Thymus (tissue), 11 donors: ENCODE results near the gene THEMIS2. TPM values are rescaled to one million over a fixed set of nuclear protein-coding genes. Genes with fewer than 3 reads are reported as not detected.
"Not testable (repeated sequence)": the region's sequence is repeated elsewhere in the genome, so short reads cannot be mapped to it uniquely, and the experiment has no call there.

ENCODE experiments used
- DNase-seq, 9 donors: peaks; one replicate each; pipeline ENCODE4 v3.0.0-alpha.2; 2013; ENCODE audit warnings: low spot score in 9 of 9, low read depth in 6 of 9, missing footprints in 1 of 9
- H3K27ac ChIP-seq, 2 donors: one replicate each; pipeline ENCODE4 v1.5.1; 2013; ENCODE audit warnings: control low read depth in 1 of 2, low read depth in 1 of 2, low read length in 1 of 2, mild to moderate bottlenecking in 1 of 2, moderate library complexity in 1 of 2
- H3K27me3 ChIP-seq, 2 donors: one replicate each; pipeline ENCODE4 v1.5.1; 2013; ENCODE audit warnings: low read length in 1 of 2; ENCODE audit not compliant: control insufficient read depth in 2 of 2, insufficient read depth in 1 of 2
- H3K36me3 ChIP-seq, 2 donors: one replicate each; pipeline ENCODE4 v1.5.1; 2013; ENCODE audit warnings: low read length in 1 of 2, mild to moderate bottlenecking in 1 of 2, moderate library complexity in 1 of 2; ENCODE audit not compliant: control insufficient read depth in 2 of 2, insufficient read depth in 2 of 2
- H3K4me1 ChIP-seq, 2 donors: one replicate each; pipeline ENCODE4 v1.5.1; 2013; ENCODE audit warnings: low read length in 2 of 2; ENCODE audit not compliant: control insufficient read depth in 2 of 2, insufficient read depth in 2 of 2
- H3K4me3 ChIP-seq, 2 donors: one replicate each; pipeline ENCODE4 v1.5.1; 2013; ENCODE audit warnings: low read length in 2 of 2, control low read depth in 1 of 2, mild to moderate bottlenecking in 1 of 2
- H3K9me3 ChIP-seq, 2 donors: one replicate each; pipeline ENCODE4 v1.5.1; 2013; ENCODE audit warnings: low read length in 1 of 2, mild to moderate bottlenecking in 1 of 2; ENCODE audit not compliant: control insufficient read depth in 2 of 2, insufficient read depth in 1 of 2
- WGBS: extraction: QIAGEN DNeasy Blood & Tissue Kit; methylation state at CpG from one replicate; pipeline ENCODE4 v1.1.7; 2013; 5-methylcytosine and 5-hydroxymethylcytosine counted together
- polyA plus RNA-seq: library from polyadenylated mRNA; stranded (reverse); fragments of 200-250 nt; gene quantifications from one replicate; pipeline ENCODE4 v1.2.3, GENCODE V29; 2013
- total RNA-seq: library from RNA; stranded (reverse); fragments of 120-200 nt; gene quantifications from one replicate; pipeline ENCODE4 v1.2.4, GENCODE V29; 2013
- donor health status: healthy.

The THEMIS2 gene
- total and polyA plus RNA-seq, 2 donors: 17.2 to 64.4 TPM

DNA sequence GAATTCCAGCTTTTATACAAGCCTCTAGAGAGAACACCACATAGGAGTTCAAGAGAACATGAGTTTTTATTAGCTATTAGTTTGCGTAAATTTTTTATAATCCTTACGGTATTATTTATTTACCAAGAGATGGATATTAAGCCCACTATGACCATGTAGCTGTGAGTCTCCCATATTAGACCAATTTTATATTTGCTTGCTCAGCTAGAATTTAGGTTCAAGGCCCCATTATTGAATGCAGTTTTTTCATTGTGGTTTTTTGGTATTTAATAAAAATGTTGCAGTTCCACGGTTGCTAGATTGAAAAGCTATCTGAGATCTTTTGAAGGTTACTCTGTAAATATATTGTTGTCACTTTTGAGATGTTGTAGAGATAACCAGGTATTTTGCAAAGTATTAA lies 38.9 kb upstream of the THEMIS2 start:
- no peaks in the 10 kb centered on the region for H3K27me3 ChIP-seq
- H3K4me1 ChIP-seq: peaks cover 12% of the 10 kb centered on the region in 2 donors
- peaks cover 7 to 33% of the 10 kb centered on the region in 2 donors for H3K36me3 ChIP-seq
- H3K4me3 ChIP-seq: no peak overlapping the region
- no peak overlapping the region for H3K27ac ChIP-seq
- no peaks in the 10 kb centered on the region for H3K9me3 ChIP-seq
- 96% methylated on average over 3 of the region's 3 CpGs for WGBS
- DNase-seq: no peak

DNA sequence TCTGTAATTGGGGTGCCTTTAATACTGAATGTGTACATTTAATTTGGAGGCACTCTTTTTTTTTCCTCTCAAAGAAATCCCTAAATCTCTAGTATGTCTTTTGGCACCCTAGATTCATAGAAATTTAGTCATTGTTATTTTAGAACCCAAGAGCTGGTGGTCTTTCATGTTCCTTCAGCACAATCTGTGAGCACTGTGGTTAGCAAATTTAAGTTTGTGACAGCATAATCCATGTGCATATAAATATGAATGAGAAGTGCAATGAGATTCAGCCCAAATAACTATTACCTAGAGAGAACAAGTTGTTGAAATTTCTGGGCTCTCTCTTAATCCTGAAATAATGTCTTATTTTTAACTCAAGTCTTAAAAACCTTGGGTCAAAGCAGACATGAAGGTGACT lies 37.3 kb upstream of the THEMIS2 start:
- H3K27me3 ChIP-seq: no peaks in the 10 kb centered on the region
- H3K36me3 ChIP-seq: peaks cover 13 to 48% of the 10 kb centered on the region in 2 donors
- H3K4me3 ChIP-seq: no peak overlapping the region
- DNase-seq: no peak
- no peak overlapping the region for H3K27ac ChIP-seq
- H3K9me3 ChIP-seq: no peaks in the 10 kb centered on the region
- H3K4me1 ChIP-seq: peaks cover 9 to 12% of the 10 kb centered on the region in 2 donors

- no peak for DNase-seq
- Histone ChIP-seq H3K9me3 (no peaks in the 10 kb centered on the region), H3K4me3 (no peak overlapping the region), H3K27ac (no peak overlapping the region), H3K27me3 (no peaks in the 10 kb centered on the region), H3K4me1 (peaks cover 7 to 12% of the 10 kb centered on the region in 2 donors), H3K36me3 (peaks cover 17 to 52% of the 10 kb centered on the region in 2 donors)
- 99% methylated on average over 1 of the region's 1 CpG for WGBS
Observed at GRCh38 chr1:27835501-27835900, 36.8 kb upstream of the THEMIS2 start.

DNA sequence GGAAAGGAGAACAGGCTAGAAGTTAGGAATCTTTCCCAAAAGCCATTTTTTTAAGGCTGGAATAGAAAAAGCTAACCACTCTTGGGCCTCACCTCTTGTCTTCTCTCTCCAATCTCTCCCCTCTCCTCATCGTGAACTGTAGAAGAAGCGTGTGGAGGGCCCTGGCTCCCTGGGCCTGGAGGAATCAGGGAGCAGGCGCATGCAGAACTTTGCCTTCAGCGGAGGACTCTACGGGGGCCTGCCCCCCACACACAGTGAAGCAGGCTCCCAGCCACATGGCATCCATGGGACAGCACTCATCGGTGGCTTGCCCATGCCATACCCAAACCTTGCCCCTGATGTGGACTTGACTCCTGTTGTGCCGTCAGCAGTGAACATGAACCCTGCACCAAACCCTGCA lies 22.4 kb upstream of the THEMIS2 start:
- WGBS: 99% methylated on average over 7 of the region's 7 CpGs
- H3K36me3 ChIP-seq: peaks cover 42 to 57% of the 10 kb centered on the region in 2 donors

DNA sequence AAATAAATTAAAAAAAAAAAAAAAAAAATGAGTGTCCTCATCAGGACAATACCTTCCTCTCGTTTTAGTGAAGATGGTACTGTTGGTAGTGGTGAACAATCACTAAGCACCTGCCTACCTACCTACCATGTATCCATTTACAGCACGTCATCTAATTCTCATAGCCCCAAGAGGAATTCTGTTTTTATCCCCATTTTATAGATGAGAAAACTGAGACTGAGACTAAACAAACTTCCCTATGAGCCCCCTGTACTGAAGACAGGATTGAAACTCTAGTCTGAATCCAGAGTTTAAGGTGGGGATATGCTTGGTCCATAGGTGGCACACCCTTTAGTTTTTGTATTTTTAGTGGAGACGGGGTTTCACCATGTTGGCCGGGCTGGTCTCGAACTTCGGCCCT lies 17.3 kb upstream of the THEMIS2 start:
- H3K36me3 ChIP-seq: peaks cover 14 to 18% of the 10 kb centered on the region in 2 donors
- WGBS: 96% methylated on average over 6 of the region's 6 CpGs
- peaks cover 0 to 2% of the 10 kb centered on the region in 2 donors for H3K9me3 ChIP-seq
- DNase-seq: no peak
- peaks cover 2 to 8% of the 10 kb centered on the region in 2 donors for H3K4me1 ChIP-seq
- H3K27ac ChIP-seq: no peak overlapping the region
- H3K4me3 ChIP-seq: no peak overlapping the region
- no peaks in the 10 kb centered on the region for H3K27me3 ChIP-seq

More for the DNA sequence above, 22.4 kb upstream of the THEMIS2 start:
- H3K27ac ChIP-seq: no peak overlapping the region
- no peak for DNase-seq
- H3K4me3 ChIP-seq: no peak overlapping the region
- no peaks in the 10 kb centered on the region for H3K27me3 ChIP-seq
- H3K9me3 ChIP-seq: peaks cover 0 to 4% of the 10 kb centered on the region in 2 donors
- no peaks in the 10 kb centered on the region for H3K4me1 ChIP-seq

DNA sequence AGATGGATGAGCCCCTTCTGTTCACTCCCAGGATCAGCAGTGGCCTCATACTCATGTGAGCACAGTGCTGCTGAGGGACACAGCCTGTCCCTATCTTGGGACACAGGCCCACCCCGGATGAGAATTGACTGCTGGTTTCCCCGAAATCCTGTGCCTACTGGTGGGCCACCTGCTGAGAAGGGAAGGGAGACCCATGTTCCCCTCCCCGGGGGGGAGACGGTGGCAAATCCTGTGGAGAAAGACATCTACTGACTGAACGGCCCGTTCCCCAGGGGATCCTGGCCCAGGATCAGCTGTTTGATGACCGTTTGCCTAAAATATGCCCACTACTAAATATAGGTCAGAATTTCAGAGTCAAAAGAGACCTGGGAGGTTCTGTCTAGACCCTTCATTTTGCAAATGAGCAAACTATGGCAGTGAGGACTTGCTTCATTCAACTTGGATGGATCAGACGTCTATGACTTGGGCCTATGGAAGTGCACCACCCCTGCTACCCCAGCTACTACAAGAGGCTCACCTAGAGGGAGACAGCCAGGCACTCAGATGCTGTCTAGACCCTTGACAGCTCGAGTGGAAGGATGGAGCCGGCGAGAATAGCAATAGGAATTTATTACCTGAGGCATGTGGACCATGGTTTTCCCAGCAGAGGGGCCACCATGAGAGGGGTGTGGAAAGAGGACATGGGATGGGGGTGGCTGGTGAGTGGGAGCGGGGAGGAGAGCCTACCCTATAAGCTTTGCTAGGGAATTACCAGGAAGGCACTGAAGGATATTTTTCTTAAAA lies 15.6 kb upstream of the THEMIS2 start:
- no peak overlapping the region for H3K27ac ChIP-seq
- no peak for DNase-seq
- H3K4me3 ChIP-seq: no peak overlapping the region
- 96% methylated on average over 12 of the region's 12 CpGs for WGBS
- H3K4me1 ChIP-seq: peaks cover 2 to 8% of the 10 kb centered on the region in 2 donors
- H3K9me3 ChIP-seq: no peaks in the 10 kb centered on the region
- no peaks in the 10 kb centered on the region for H3K27me3 ChIP-seq
- H3K36me3 ChIP-seq: peaks cover 1 to 3% of the 10 kb centered on the region in 2 donors

DNA sequence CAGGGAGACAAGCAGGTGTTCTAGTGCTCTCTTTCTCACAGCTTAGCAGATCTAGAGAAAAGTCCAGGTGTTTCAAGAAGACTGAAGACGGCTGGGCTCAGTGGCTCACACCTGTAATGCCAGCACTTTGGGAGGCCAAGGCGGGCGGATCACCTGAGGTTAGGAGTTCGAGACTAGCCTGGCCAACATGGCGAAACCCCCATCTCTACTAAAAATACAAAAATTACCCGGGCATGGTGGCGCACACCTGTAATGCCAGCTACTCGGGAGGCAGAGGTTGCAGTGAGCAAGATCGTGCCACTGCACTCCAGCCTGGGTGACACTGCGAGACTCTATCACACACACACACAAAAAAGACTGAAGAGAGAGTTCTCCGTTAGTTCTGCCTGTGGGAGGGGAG lies 14.8 kb upstream of the THEMIS2 start:
- not testable (repeated sequence) for DNase-seq, H3K27ac ChIP-seq, H3K36me3 ChIP-seq, H3K4me3 ChIP-seq, H3K9me3 ChIP-seq, H3K27me3 ChIP-seq
- WGBS: 90% methylated on average over 11 of the region's 11 CpGs
- peaks cover 2 to 13% of the 10 kb centered on the region in 2 donors for H3K4me1 ChIP-seq

DNA sequence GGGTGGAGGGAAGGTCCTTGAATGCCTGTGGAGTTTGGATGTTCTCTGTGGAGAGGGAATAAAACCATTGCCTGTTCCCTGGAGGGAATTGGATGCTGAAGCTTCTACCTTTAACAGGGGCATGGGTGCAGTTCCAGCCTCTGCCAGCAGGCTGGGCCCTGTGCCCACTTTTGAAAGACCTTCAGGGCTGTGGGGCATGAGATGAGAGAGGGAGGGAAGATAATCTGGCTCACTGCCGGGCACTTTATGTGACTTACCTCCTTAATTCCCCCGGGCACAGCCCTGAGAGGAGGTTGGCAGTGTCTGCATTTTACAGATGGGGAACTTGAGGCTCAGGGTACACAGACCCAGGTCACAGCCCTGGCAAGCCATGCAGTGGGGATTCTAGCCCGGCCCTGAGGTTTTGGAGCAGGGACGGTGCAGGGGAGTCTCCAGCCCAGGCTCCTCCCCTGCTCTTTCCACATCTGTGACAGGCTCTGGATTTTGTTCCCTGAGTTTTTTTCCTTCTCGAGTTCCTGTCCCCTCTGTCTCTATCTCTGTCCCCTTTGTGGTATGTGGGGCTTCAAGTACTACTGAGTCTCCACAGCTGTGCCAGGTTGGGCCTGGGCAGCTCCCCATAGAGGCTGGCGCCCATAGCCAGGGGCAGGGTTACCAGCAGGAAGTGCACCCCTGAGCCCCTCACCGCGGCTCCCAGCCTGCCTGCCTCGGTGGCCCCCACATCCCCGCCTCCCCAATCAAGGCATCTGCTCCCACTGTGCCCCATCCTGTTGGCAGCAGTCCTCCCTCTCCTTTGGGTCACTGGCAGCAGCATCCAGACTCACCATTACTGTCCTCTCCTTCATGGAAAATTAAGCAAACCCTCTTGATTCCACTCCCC lies 14.0 kb upstream of the THEMIS2 start:
- H3K27me3 ChIP-seq: no peaks in the 10 kb centered on the region
- H3K4me3 ChIP-seq: no peak overlapping the region
- DNase-seq: peak in 8 of 9 donors; percentile 60 to 86 (median 72)
- H3K4me1 ChIP-seq: peaks cover 2 to 20% of the 10 kb centered on the region in 2 donors
- no peaks in the 10 kb centered on the region for H3K9me3 ChIP-seq
- no peaks in the 10 kb centered on the region for H3K36me3 ChIP-seq
- no peak overlapping the region for H3K27ac ChIP-seq
- 54% methylated on average over 10 of the region's 10 CpGs for WGBS
